PFSK-1 (cell line): Measurements from ENCODE around the gene CROCC2.

Experiments used
- FOXP2 ChIP-seq: optimal IDR thresholded peaks from 2 replicates; pipeline ENCODE3; 2011; ENCODE audit warnings: borderline replicate concordance, control low read depth, inconsistent platforms; ENCODE audit not compliant: insufficient read depth; ENCODE audit errors: extremely low read length, extremely low read depth
- POLR2AphosphoS5 ChIP-seq: IDR thresholded peaks from 2 replicates; pipeline ENCODE4 v1.6.1; 2012; ENCODE audit warnings: low read depth, mild to moderate bottlenecking, control low read depth, low read length, moderate library complexity
- REST ChIP-seq, 2 experiments: IDR thresholded peaks; 2 replicates each; pipeline versions ENCODE4 v1.6.1 to v1.8.0; 2011 to 2012; ENCODE audit warnings: low read depth in 2 of 2, low read length in 2 of 2, control low read depth in 1 of 2, inconsistent platforms in 1 of 2, mild to moderate bottlenecking in 1 of 2, moderate library complexity in 1 of 2; ENCODE audit not compliant: insufficient read depth in 1 of 2
- SIN3A ChIP-seq: IDR thresholded peaks from 2 replicates; pipeline ENCODE4 v1.6.1; 2012; ENCODE audit warnings: mild to moderate bottlenecking, low read length, moderate library complexity, borderline replicate concordance; ENCODE audit not compliant: insufficient read depth
- TAF1 ChIP-seq: IDR thresholded peaks from 2 replicates; pipeline ENCODE4 v1.6.1; 2012; ENCODE audit warnings: low read length, control low read depth, borderline replicate concordance; ENCODE audit not compliant: insufficient read depth

GRCh38 chr2:240917684-240918257 lies 11.6 kb downstream of the CROCC2 start:
- TF ChIP-seq POLR2AphosphoS5, result no peak
- TF ChIP-seq TAF1, result no peak
- no peak for TF ChIP-seq REST (IDR thresholded peaks at IDR 0.05; ENCODE audit: insufficient read depth in 1 of 2, low read depth in 2 of 2, low read length in 2 of 2)
- TF ChIP-seq SIN3A, result no peak
- no peak for TF ChIP-seq FOXP2
